DMS53 treated with DMSO at 0.1 percent for 48 hours (cell line): ENCODE measurements around the gene COA7.
A peak's percentile ranks its signal among the peaks of the same experiment; 100 is the strongest.
"Not testable (repeated sequence)": the region's sequence is repeated elsewhere in the genome, so short reads cannot be mapped to it uniquely, and the experiment has no call there.

ENCODE experiments used
- DNase-seq: peaks from one replicate; lab custom pipeline; 2025; ENCODE audit not compliant: unreplicated experiment; lab: John Stamatoyannopoulos, UW

COA7 gene

DNA sequence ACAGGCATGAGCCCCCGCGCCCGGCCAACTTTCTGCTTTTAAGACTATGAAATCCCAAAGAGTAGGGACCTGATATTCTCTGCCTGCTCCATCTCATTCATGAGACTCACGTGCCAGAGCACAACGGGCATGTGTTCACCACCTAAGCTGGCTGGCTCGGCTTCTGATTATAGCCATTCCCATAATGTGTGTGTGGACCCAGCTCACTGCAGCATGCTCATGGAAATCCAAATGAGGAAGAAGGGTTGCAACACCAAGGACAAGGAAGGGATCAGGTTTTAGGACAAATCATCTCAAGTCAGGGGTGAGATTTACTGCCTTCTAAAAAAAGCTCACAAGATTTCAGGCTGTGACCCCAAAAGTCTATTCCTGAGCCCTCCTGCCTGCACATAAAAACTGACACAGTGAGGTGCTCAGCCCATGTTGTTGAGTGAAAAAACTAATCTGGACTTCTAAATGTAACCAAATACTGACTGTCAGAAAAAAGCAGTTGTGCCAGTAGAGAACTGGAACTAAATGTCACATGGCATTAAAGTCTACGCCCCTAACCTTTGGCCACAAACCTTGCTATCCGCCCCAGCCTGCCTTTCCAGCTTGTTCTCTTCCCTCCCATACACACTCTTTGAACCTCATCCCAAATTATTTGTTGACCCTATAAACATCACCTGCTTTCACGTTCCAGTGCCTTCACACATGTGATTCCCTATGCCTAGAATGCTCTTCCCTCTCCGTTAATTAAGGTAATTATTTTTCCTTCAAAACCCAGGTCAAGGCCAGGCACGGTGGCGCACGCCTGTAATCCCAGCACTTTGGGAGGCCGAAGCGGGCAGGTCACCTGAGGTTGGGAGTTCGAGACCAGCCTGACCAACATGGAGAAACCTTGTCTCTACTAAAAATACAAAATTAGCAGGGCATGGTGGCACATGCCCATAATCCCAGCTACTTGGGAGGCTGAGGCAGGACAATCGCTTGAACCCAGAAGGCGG is 9.1 kb upstream of the COA7 start:
- no peak for DNase-seq

GRCh38 chr1:52706136-52706670 is 8.1 kb upstream of the COA7 start:
- DNase-seq: no peak

GRCh38 chr1:52702886-52703787 is 5.0 kb upstream of the COA7 start:
- peak; percentile 99 for DNase-seq

GRCh38 chr1:52695627-52696026 is 2.5 kb downstream of the COA7 start:
- no peak for DNase-seq

GRCh38 chr1:52693843-52694242 is 4.3 kb downstream of the COA7 start:
- DNase-seq: no peak

DNA sequence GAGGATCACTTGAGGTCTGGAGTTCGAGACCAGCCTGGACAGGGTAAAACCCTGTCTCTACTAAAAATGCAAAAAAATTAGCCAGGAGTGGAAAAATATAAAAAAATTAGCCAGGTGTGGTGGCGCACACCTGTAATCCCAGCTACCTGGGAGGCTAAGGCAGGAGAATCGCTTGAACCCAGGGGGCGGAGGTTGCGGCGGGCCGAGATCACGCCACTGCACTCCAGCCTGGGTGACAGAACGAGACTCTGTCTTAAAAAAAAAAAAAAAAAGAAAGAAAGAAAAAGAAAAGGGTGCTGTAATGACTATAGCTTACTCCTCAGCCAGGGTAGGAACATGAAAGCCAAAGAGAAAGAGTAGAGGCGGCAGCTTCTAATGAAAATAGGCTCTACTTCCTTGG is 4.8 kb downstream of the COA7 start:
- DNase-seq: not testable (repeated sequence)

- DNase-seq: no peak
Observed at GRCh38 chr1:52692697-52693096, 5.5 kb downstream of the COA7 start.

GRCh38 chr1:52691821-52692220 is 6.3 kb downstream of the COA7 start:
- no peak for DNase-seq

GRCh38 chr1:52686830-52687229 is 11.3 kb downstream of the COA7 start:
- DNase-seq: no peak

GRCh38 chr1:52686261-52686751 is 11.8 kb downstream of the COA7 start:
- DNase-seq: peak; percentile 76

GRCh38 chr1:52684545-52684944 is 13.6 kb downstream of the COA7 start:
- no peak for DNase-seq

GRCh38 chr1:52683367-52683940 is 14.7 kb downstream of the COA7 start:
- no peak for DNase-seq

GRCh38 chr1:52681136-52681535 is 17.0 kb downstream of the COA7 start:
- no peak for DNase-seq

DNA sequence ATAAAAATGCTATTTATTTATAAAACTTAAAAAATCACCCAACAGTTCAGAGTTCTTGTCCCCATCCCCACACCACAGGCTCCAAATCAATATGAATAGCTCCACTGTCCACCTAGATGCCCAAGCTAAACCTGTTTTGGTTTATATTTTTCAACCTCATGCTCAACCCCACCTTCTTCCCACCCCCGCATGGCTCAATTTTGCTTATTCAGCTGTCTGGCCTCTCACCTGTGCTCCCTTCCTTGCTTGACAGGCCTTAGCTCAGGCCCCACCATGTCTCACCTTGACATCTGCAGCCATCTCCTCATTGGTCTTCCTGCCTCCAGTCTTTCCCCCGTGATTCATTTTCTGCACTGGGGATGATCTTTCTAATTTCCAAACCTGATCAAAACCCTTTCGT is 17.8 kb downstream of the COA7 start:
- no peak for DNase-seq

GRCh38 chr1:52679498-52679897 is 18.6 kb downstream of the COA7 start:
- no peak for DNase-seq

- no peak for DNase-seq
Observed at GRCh38 chr1:52679048-52679447, 19.1 kb downstream of the COA7 start.

DNA sequence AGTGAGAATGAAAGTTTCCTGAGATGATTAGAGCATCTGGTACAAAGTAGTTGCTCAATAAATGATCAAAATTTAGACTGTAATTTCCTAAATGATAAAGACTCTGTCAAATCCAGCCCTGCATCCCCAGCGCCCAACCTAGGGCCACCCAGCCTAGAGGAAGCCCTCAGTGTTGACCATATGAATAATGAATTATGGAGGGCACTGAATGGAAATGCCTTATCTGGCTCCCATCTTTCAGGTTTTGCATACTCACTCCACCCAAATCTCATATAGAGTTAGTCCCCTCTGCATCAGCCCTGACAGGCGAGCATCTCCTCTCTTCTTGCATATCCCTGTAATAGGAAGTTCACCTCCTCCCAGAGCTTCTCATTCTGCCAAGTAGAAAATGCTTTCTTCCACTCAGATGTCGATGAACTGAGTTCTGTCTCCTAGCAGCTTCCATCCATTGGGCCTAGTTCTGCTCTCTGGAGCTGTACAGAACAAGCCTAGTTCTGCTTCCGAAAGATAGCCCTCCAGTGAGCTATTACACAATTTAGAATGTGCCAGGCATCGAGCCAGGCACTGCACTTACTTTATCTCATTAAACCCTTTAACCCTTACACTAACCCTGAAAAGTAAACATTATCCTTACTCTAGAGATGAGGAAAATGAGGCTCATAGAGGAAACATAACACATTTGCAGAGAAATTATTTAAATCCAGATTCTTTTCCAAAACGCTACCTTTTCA is 20.9 kb downstream of the COA7 start:
- DNase-seq: no peak

DNA sequence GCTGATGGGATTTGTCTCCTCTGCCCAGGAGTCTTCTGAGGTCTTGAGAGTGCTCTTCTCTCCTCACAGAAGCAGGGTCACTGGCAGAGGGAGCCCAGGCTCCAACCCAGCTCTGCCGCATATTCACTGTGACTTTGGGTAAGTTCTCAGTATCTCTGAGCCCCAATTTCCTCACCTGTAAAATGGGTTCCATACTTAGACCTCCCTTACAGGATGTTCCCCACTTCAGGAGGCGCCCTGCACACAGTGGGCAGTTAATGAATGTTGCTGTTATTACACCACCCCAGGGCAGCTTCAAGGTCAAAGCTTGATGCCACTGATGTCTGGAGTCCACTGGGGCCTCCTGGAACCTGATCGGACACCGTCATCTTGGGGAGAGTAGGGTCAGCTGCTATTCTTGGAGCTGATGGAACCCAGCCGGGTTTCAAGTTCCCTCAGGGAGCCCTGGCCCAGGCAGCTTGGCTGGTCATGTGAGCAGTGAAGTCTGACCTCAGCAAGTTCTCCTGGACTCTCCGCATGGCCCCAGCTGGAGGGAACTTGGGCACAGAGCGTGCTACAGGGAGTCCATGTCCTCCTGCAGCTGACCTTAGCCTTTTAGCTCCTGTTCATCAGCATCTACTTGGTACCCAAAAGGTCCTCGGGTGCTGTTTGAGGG is 21.8 kb downstream of the COA7 start:
- DNase-seq: no peak

GRCh38 chr1:52674497-52675384 is 23.4 kb downstream of the COA7 start:
- peak; percentile 62 for DNase-seq
